ENCODE measurements around the gene ZBTB47.

Gene ZBTB47

DNA sequence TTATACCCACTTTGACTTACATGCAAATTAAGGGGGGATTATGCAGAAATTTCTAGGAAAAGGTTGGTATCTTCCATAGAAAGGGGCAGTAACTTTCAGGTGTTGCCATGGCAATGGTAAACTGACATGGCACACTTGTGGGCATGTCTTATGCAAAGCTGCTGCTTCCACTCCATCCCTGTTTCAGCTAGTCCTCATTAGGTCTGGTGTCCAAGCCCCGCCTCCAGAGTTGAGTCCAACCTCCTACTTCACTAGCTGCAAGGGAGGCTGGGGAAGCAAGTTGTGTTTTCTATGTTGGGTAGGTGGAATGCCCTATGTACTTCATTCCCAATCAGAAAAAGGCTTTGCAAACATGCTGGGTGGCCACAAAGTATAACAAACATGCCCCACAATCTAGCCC, 17.2 kb downstream of the ZBTB47 start:
- intact Hi-C loops (cut with DNase I; ENCODE audit: low total_unique reads) = no loop called here
- DNase-seq = peak in 1 of 2 donors; percentile 53
- Histone ChIP-seq H3K27ac (no peak overlapping the region), H3K36me3 (no peaks in the 10 kb centered on the region), H3K27me3 (no peaks in the 10 kb centered on the region), H3K9me3 (no peaks in the 10 kb centered on the region), H3K4me3 (no peak overlapping the region), H3K4me1 (peaks cover 0 to 26% (median 20%) of the 10 kb centered on the region in 4 donors)
- TF ChIP-seq CTCF (IDR thresholded peaks at IDR 0.05) = no peak

GRCh38 chr3:42672515-42672914, 19.0 kb downstream of the ZBTB47 start:
- no peak for TF ChIP-seq CTCF (IDR thresholded peaks at IDR 0.05)
- intact Hi-C loops (cut with DNase I; ENCODE audit: low total_unique reads) = no loop called here

DNA sequence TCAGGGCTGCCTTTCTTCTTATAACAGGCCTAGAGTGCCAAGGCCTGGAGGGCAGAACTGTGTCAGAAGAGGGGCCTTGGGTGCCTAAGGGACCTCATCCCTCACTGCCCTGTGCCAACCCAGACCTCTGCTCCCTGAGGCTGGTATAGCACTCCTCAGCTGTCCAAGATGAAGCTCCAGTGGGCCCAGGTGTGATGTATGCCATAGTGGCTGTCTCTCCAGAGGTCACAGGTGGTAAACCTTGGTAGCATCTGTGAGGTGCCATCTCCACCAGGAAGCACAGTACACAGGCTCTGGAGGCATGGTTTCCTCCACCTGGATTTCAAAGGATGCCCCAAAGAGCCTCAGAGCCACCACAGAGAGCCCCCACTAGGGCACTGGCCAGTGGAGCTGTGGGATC, 19.6 kb downstream of the ZBTB47 start:
- Histone ChIP-seq H3K4me1 (peaks cover 0 to 2% (median 0%) of the 10 kb centered on the region in 4 donors), H3K27ac (no peak overlapping the region), H3K36me3 (no peaks in the 10 kb centered on the region), H3K9me3 (peaks cover 0 to 2% (median 0%) of the 10 kb centered on the region in 3 donors), H3K27me3 (no peaks in the 10 kb centered on the region), H3K4me3 (no peak overlapping the region)
- intact Hi-C loops (cut with DNase I; ENCODE audit: low total_unique reads) = no loop called here
- DNase-seq = peak in 1 of 2 donors; percentile 51
- no peak for TF ChIP-seq CTCF (IDR thresholded peaks at IDR 0.05)

More at GRCh38 chr3:42672515-42672914, 19.0 kb downstream of the ZBTB47 start:
- Histone ChIP-seq H3K4me1 (peaks cover 0 to 8% (median 2%) of the 10 kb centered on the region in 4 donors), H3K27ac (no peak overlapping the region), H3K36me3 (no peaks in the 10 kb centered on the region), H3K9me3 (peaks cover 0 to 2% (median 0%) of the 10 kb centered on the region in 3 donors), H3K27me3 (no peaks in the 10 kb centered on the region), H3K4me3 (no peak overlapping the region)
- no peak for DNase-seq

- Histone ChIP-seq H3K4me1 (no peaks in the 10 kb centered on the region), H3K36me3 (no peaks in the 10 kb centered on the region), H3K27ac (no peak overlapping the region), H3K4me3 (no peak overlapping the region), H3K27me3 (no peaks in the 10 kb centered on the region), H3K9me3 (peaks cover 0 to 2% (median 0%) of the 10 kb centered on the region in 3 donors)
- DNase-seq = no peak
- intact Hi-C loops (cut with DNase I; ENCODE audit: low total_unique reads) = no loop called here
- TF ChIP-seq CTCF (IDR thresholded peaks at IDR 0.05) = no peak
These were observed 20.6 kb downstream of the ZBTB47 start for GRCh38 chr3:42674146-42674545.

DNA sequence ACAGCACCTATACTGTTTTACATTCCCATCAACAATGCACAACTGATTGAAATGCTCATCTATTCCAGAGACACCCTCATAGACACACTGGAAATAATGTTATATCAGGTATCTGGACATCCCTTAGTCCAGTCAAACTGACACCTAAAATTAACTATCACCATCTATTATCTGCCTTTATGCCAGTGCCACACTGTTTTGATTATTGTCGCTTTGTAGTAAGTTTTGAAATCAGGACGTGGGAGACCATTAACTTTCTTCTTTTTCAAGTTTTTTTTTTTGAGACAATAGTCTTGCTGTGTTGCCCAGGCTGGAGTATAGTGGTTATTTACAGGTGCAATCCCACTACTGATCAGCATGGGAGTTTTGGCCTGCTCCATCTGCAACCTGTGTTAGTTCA, 22.4 kb downstream of the ZBTB47 start:
- Histone ChIP-seq H3K27ac (no peak overlapping the region), H3K36me3 (no peaks in the 10 kb centered on the region), H3K4me1 (no peaks in the 10 kb centered on the region), H3K9me3 (peaks cover 0 to 2% (median 0%) of the 10 kb centered on the region in 3 donors), H3K27me3 (no peaks in the 10 kb centered on the region), H3K4me3 (no peak overlapping the region)
- intact Hi-C loops (cut with DNase I; ENCODE audit: low total_unique reads) = no loop called here
- DNase-seq = no peak
- TF ChIP-seq CTCF (IDR thresholded peaks at IDR 0.05) = no peak

DNA sequence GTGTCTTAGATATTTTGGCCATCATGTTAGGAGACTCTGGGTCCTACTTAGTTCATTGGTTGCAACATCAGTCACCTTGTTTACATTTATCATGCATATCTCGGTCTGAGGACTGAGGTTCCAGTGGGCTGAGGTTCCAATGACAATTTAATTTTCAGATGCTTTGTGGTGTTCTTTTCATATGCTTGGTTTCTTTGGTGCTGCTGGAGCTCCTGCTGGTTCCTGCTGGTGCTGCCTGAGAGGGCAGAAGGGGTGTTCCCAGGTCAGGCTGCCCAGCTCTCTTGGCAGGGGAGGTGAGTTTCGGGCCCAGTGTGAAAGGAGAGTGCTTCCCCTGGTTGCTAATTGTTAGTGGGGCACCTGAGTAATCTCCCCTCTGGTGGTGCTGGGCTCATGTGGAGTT, 24.9 kb downstream of the ZBTB47 start:
- no peak overlapping the region for H3K27ac ChIP-seq
- no peaks in the 10 kb centered on the region for H3K36me3 ChIP-seq
- H3K4me3 ChIP-seq = no peak overlapping the region
- no peak for TF ChIP-seq CTCF (IDR thresholded peaks at IDR 0.05)
- intact Hi-C loops (cut with DNase I; ENCODE audit: low total_unique reads) = no loop called here
- H3K4me1 ChIP-seq = peaks cover 0 to 10% (median 4%) of the 10 kb centered on the region in 4 donors
- peak in 1 of 2 donors; percentile 35 for DNase-seq
- H3K9me3 ChIP-seq = peaks cover 0 to 2% (median 0%) of the 10 kb centered on the region in 3 donors
- H3K27me3 ChIP-seq = no peaks in the 10 kb centered on the region
